GM18951 (cell line): ENCODE results near the gene NFYC.
"Not testable (repeated sequence)": the region's sequence is repeated elsewhere in the genome, so short reads cannot be mapped to it uniquely, and the experiment has no call there.

Experiments used
- POLR2A ChIP-seq: IDR thresholded peaks from 4 replicates; pipeline ENCODE4 v1.6.1; 2011; ENCODE audit warnings: mild to moderate bottlenecking; ENCODE audit not compliant: insufficient read length, insufficient read depth; ENCODE audit errors: extremely low read depth
- in situ Hi-C: fragments of 300-500 bp; cut with MboI; formaldehyde crosslinking; loops from one replicate; pipeline ENCODE4 v1.12.0; 2022; ENCODE audit warnings: low sequenced_read_pairs, mixed read lengths, inconsistent platforms; ENCODE audit not compliant: unreplicated experiment

NFYC gene

GRCh38 chr1:40722622-40723021, 31.1 kb downstream of the NFYC start:
- in situ Hi-C loops, result no loop called here

GRCh38 chr1:40723196-40723955, 31.9 kb downstream of the NFYC start:
- in situ Hi-C loops, result no loop called here
- TF ChIP-seq POLR2A, result no peak

More at GRCh38 chr1:40722622-40723021, 31.1 kb downstream of the NFYC start:
- TF ChIP-seq POLR2A, result no peak

- in situ Hi-C loops, result not testable (repeated sequence)
Measured at GRCh38 chr1:40727662-40728061, 36.2 kb downstream of the NFYC start.

GRCh38 chr1:40729316-40729862, 37.9 kb downstream of the NFYC start:
- in situ Hi-C loops, result not testable (repeated sequence)

- no peak for TF ChIP-seq POLR2A
- in situ Hi-C loops, result no loop called here
Measured at GRCh38 chr1:40732756-40733301, 41.3 kb downstream of the NFYC start.

- in situ Hi-C loops, result no loop called here
- no peak for TF ChIP-seq POLR2A
Measured at GRCh38 chr1:40734882-40735628, 43.6 kb downstream of the NFYC start.

GRCh38 chr1:40736085-40736531, 44.6 kb downstream of the NFYC start:
- TF ChIP-seq POLR2A, result no peak
- in situ Hi-C loops, result no loop called here

- in situ Hi-C loops, result no loop called here
Measured at GRCh38 chr1:40738831-40739230, 47.3 kb downstream of the NFYC start.

GRCh38 chr1:40739455-40740008, 48.0 kb downstream of the NFYC start:
- in situ Hi-C loops, result no loop called here
- TF ChIP-seq POLR2A, result no peak

More at GRCh38 chr1:40738831-40739230, 47.3 kb downstream of the NFYC start:
- no peak for TF ChIP-seq POLR2A

GRCh38 chr1:40740039-40740996, 48.8 kb downstream of the NFYC start:
- no peak for TF ChIP-seq POLR2A
- in situ Hi-C loops, result no loop called here

- in situ Hi-C loops, result no loop called here
- TF ChIP-seq POLR2A, result no peak
Measured at GRCh38 chr1:40740997-40741736, 49.7 kb downstream of the NFYC start.
